H1 (cell line): ENCODE data around the gene DOCK3. TPM values are rescaled to one million over a fixed set of nuclear protein-coding genes. Genes with fewer than 3 reads are reported as not detected.

Experiments
- CTCF ChIA-PET: fragments of 300-600 bp; sonication (Branson Sonifier 250); formaldehyde crosslinking; loops from one replicate; lab custom pipeline; 2021; ENCODE audit not compliant: partially characterized antibody; lab: Charles Lee
- POLR2A ChIA-PET: fragments of 300-600 bp; sonication (Branson Sonifier 250); formaldehyde crosslinking; loops from one replicate; lab custom pipeline; 2021; ENCODE audit warnings: inconsistent platforms; ENCODE audit not compliant: partially characterized antibody; lab: Charles Lee
- DNase-seq, 2 experiments: peaks; one replicate each; pipeline versions ENCODE4 v3.0.0 to v3.0.0-alpha.2; 2010 to 2022; ENCODE audit warnings: low spot score in 2 of 2, low read depth in 1 of 2, mixed read lengths in 1 of 2
- FAIRE-seq: peaks from 2 replicates; lab custom pipeline; 2011; peaks lifted over from hg19 to GRCh38; lab: Jason Lieb, UNC
- H2AFZ ChIP-seq: 2 replicates; pipeline ENCODE4 v1.8.1; 2012; ENCODE audit warnings: low read length, inconsistent platforms
- H2AK5ac ChIP-seq: 2 replicates; pipeline ENCODE4 v1.6.1; 2013; ENCODE audit warnings: low read depth, low read length
- H2BK120ac ChIP-seq: replicated peaks from 2 replicates; pipeline ENCODE3; 2013; ENCODE audit warnings: low read depth, low read length, inconsistent platforms
- H2BK12ac ChIP-seq: 2 replicates; pipeline ENCODE4 v1.6.1; 2013; ENCODE audit warnings: low read depth, low read length
- H2BK15ac ChIP-seq: 2 replicates; pipeline ENCODE4 v1.6.1; 2013; ENCODE audit warnings: low read length
- H2BK20ac ChIP-seq: 2 replicates; pipeline ENCODE4 v1.6.1; 2013; ENCODE audit warnings: low read length
- H2BK5ac ChIP-seq: 2 replicates; pipeline ENCODE4 v1.6.1; 2013; ENCODE audit warnings: low read depth, low read length
- H3K14ac ChIP-seq: 2 replicates; pipeline ENCODE4 v1.6.1; 2013; ENCODE audit warnings: inconsistent platforms; ENCODE audit not compliant: insufficient read length
- H3K18ac ChIP-seq: 2 replicates; pipeline ENCODE4 v1.6.1; 2013; ENCODE audit warnings: low read length; ENCODE audit errors: extremely low read depth
- H3K23ac ChIP-seq: 2 replicates; pipeline ENCODE4 v1.6.1; 2013; ENCODE audit warnings: inconsistent platforms; ENCODE audit not compliant: insufficient read length
- H3K23me2 ChIP-seq: 2 replicates; pipeline ENCODE4 v1.6.1; 2013; ENCODE audit warnings: low read depth, low read length
- H3K27ac ChIP-seq: 2 replicates; pipeline ENCODE4 v1.6.1; 2011; ENCODE audit warnings: low read depth, low read length, inconsistent platforms
- H3K27me3 ChIP-seq, 4 experiments: replicated peaks in 1 of 4; 1 replicate in 1 of 4; 2 replicates in 3 of 4; pipeline versions ENCODE4 v1.6.1 to v1.8.1; 2011 to 2013; ENCODE audit warnings: low read length in 3 of 4, mild to moderate bottlenecking in 3 of 4, inconsistent platforms in 2 of 4, mixed read lengths in 2 of 4, moderate library complexity in 1 of 4; ENCODE audit not compliant: control insufficient read depth in 3 of 4, insufficient read depth in 3 of 4; ENCODE audit errors: extremely low read depth in 1 of 4
- H3K36me3 ChIP-seq, 4 experiments: 2 replicates each; pipeline versions ENCODE4 v1.6.1 to v1.8.1; 2011 to 2013; ENCODE audit warnings: mild to moderate bottlenecking in 4 of 4, low read length in 3 of 4, moderate library complexity in 2 of 4, control low read depth in 1 of 4, inconsistent platforms in 1 of 4; ENCODE audit not compliant: insufficient read depth in 4 of 4, control insufficient read depth in 2 of 4
- H3K4ac ChIP-seq: replicated peaks from 2 replicates; pipeline ENCODE3; 2013; ENCODE audit warnings: low read length, low read depth, mixed read lengths, inconsistent platforms; ENCODE audit not compliant: insufficient read length
- H3K4me1 ChIP-seq, 4 experiments: replicated peaks in 1 of 4; 1 replicate in 1 of 4; 2 replicates in 3 of 4; pipeline versions ENCODE4 v1.6.1 to v1.8.1; 2011 to 2013; ENCODE audit warnings: low read length in 3 of 4, inconsistent platforms in 2 of 4, mixed read lengths in 1 of 4; ENCODE audit not compliant: insufficient read depth in 4 of 4, control insufficient read depth in 3 of 4
- H3K4me2 ChIP-seq, 2 experiments: 2 replicates each; pipeline versions ENCODE4 v1.6.1 to v1.8.1; 2011 to 2013; ENCODE audit warnings: low read depth in 2 of 2, low read length in 2 of 2, control low read depth in 1 of 2, inconsistent platforms in 1 of 2, mild to moderate bottlenecking in 1 of 2; ENCODE audit not compliant: insufficient read depth in 1 of 2
- H3K4me3 ChIP-seq, 4 experiments: fragments of 200-600, 300-600 bp in 1 of 4; sonication (generic), shearing (Covaris generic), sonication (Bioruptor Twin) in 1 of 4; 2 replicates each; pipeline versions ENCODE4 v1.5.1 to v1.8.1; 2011 to 2016; ENCODE audit warnings: low read length in 4 of 4, low read depth in 3 of 4, control low read depth in 2 of 4, inconsistent platforms in 2 of 4, mild to moderate bottlenecking in 2 of 4, mixed read lengths in 1 of 4, moderate library complexity in 1 of 4; ENCODE audit not compliant: insufficient read depth in 2 of 4; ENCODE audit errors: extremely low read depth in 1 of 4
- H3K56ac ChIP-seq: replicated peaks from 2 replicates; pipeline ENCODE3; 2013; ENCODE audit warnings: low read depth, mild to moderate bottlenecking, mixed read lengths, low read length, inconsistent platforms; ENCODE audit not compliant: insufficient read length
- H3K79me1 ChIP-seq: 2 replicates; pipeline ENCODE4 v1.6.1; 2013; ENCODE audit warnings: low read depth, low read length, control low read depth
- H3K79me2 ChIP-seq, 2 experiments: 2 replicates each; pipeline versions ENCODE4 v1.6.1 to v1.8.1; 2012 to 2013; ENCODE audit warnings: low read length in 2 of 2, mild to moderate bottlenecking in 2 of 2, inconsistent platforms in 1 of 2; ENCODE audit not compliant: insufficient read depth in 2 of 2, control insufficient read depth in 1 of 2
- H3K9ac ChIP-seq, 4 experiments: replicated peaks in 1 of 4; 1 replicate in 1 of 4; 2 replicates in 3 of 4; pipeline versions ENCODE4 v1.6.1 to v1.8.1; 2011 to 2013; ENCODE audit warnings: low read depth in 3 of 4, low read length in 3 of 4, control low read depth in 2 of 4, mild to moderate bottlenecking in 2 of 4, moderate library complexity in 2 of 4, inconsistent platforms in 1 of 4; ENCODE audit errors: extremely low read depth in 1 of 4
- H3K9me3 ChIP-seq, 2 experiments: 2 replicates each; pipeline versions ENCODE4 v1.6.1 to v1.8.1; 2012 to 2013; ENCODE audit warnings: mild to moderate bottlenecking in 2 of 2, moderate library complexity in 2 of 2, control low read depth in 1 of 2, inconsistent platforms in 1 of 2, low read depth in 1 of 2, low read length in 1 of 2, mixed read lengths in 1 of 2; ENCODE audit not compliant: insufficient read depth in 2 of 2
- H4K20me1 ChIP-seq, 2 experiments: replicated peaks in 1 of 2; 2 replicates each; pipeline versions ENCODE3 to v1.8.1; 2011 to 2013; ENCODE audit warnings: inconsistent platforms in 2 of 2, low read length in 2 of 2, mild to moderate bottlenecking in 1 of 2; ENCODE audit not compliant: insufficient read depth in 2 of 2, control insufficient read depth in 1 of 2
- H4K5ac ChIP-seq: 2 replicates; pipeline ENCODE4 v1.6.1; 2013; ENCODE audit warnings: low read length, low read depth, mixed read lengths, inconsistent platforms; ENCODE audit not compliant: insufficient read length
- H4K8ac ChIP-seq: 2 replicates; pipeline ENCODE4 v1.8.0; 2013; ENCODE audit warnings: mild to moderate bottlenecking, moderate library complexity, low read length, inconsistent platforms; ENCODE audit not compliant: insufficient read depth; ENCODE audit errors: extremely low read depth
- H4K91ac ChIP-seq: replicated peaks from 2 replicates; pipeline ENCODE3; 2013; ENCODE audit warnings: low read length, mixed read lengths, inconsistent platforms; ENCODE audit not compliant: insufficient read length
- JUN ChIP-seq: IDR thresholded peaks from 2 replicates; pipeline ENCODE4 v1.6.1; 2011; ENCODE audit warnings: low read depth, mild to moderate bottlenecking, improper control_type of control experiment, low read length
- KDM4A ChIP-seq: IDR thresholded peaks from one replicate; pipeline ENCODE4 v1.7.1; 2012; ENCODE audit warnings: low read depth, mild to moderate bottlenecking, moderate library complexity, low read length, inconsistent platforms; ENCODE audit not compliant: severe bottlenecking
- POLR2A ChIP-seq, 2 experiments: IDR thresholded peaks; 1 replicate in 1 of 2; 2 replicates in 1 of 2; pipeline ENCODE4 v1.6.1; 2011; ENCODE audit warnings: low read depth in 2 of 2, low read length in 2 of 2, mild to moderate bottlenecking in 2 of 2; ENCODE audit errors: control extremely low read depth in 1 of 2
- SIRT6 ChIP-seq: IDR thresholded peaks from one replicate; pipeline ENCODE4 v1.7.1; 2012; ENCODE audit warnings: low read length, inconsistent platforms
- SP1 ChIP-seq: IDR thresholded peaks from 2 replicates; pipeline ENCODE4 v1.6.1; 2011; ENCODE audit warnings: low read depth, low read length
- SRF ChIP-seq: IDR thresholded peaks from 2 replicates; pipeline ENCODE4 v1.6.1; 2011; ENCODE audit warnings: mild to moderate bottlenecking, low read depth, low read length, moderate library complexity
- WGBS, 2 experiments: shearing (Covaris generic) in 1 of 2; methylation state at CpG; one replicate each; pipeline versions ENCODE4 v1.1.6 to v1.1.7; 2013 to 2015; ENCODE audit warnings: low lambda C conversion rate in 2 of 2, mixed read lengths in 2 of 2, inconsistent platforms in 1 of 2, low coverage in 1 of 2, missing lambda C conversion rate in 1 of 2; ENCODE audit not compliant: insufficient replicate concordance in 2 of 2, insufficient coverage in 1 of 2, insufficient read length in 1 of 2; ENCODE audit errors: extremely low coverage in 1 of 2, missing lambda C conversion rate in 1 of 2; 5-methylcytosine and 5-hydroxymethylcytosine counted together
- polyA plus RNA-seq, 7 experiments: library from polyadenylated mRNA; depleted of rRNA in 3 of 7; stranded (reverse) in 5 of 7; unstranded in 2 of 7; fragments of >200 nt in 5 of 7; fragments of 200-250 nt in 2 of 7; gene quantifications; 1 replicate in 5 of 7; 2 replicates in 1 of 7; 4 replicates in 1 of 7; pipeline versions ENCODE4 v1.2.1 to v1.2.3, GENCODE V29; 2011 to 2013; ENCODE audit warnings: missing spikeins in 2 of 7, mixed read lengths in 2 of 7
- total RNA-seq: library from RNA; stranded (reverse); fragmentation: NEBNext Ultra II Directional; extraction: Animal tissue kit (Norgen Biotek cat#: 25700); gene quantifications from 2 replicates; pipeline ENCODE4 v1.2.1, GENCODE V29; 2021

DOCK3 gene
- total and polyA plus RNA-seq, 2 of the 8 experiments (the other 6 are each of a cell fraction or from before 2014, with no cell fraction given): 2.7 to 5.0 TPM

DNA sequence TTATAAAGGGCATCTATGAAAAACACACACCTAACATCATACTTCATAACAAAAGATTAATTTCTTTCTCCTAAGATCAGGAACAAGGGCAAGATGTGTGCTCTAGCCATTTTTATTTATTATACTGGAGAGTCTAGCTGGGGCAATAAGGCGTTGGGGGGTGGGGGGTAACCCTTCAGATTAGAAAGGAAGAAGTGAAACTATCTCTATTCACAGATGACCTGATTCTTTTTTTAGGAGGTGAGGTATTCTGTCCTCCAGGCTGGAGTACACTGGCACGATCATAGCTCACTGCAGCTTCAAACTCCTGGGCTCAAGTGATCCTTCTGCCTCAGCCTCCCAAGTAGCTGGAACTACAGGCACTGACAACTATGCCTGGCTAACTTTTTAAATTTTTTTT, 620.9 kb downstream of the DOCK3 start:
- CTCF ChIA-PET: interaction anchor here (0.8 to 1.7 kb wide), 2 partner anchors 15 kb away, joined by 3 to 4 read pairs; no protein-coding TSS in a partner anchor
- H2BK15ac ChIP-seq: no peak overlapping the region
- H3K4me3 ChIP-seq: no peak overlapping the region
- POLR2A ChIA-PET: no interaction called here
- no peaks in the 10 kb centered on the region for H4K20me1 ChIP-seq
- no peaks in the 10 kb centered on the region for H3K4me1 ChIP-seq
- no peak overlapping the region for H2BK120ac ChIP-seq
- no peak for FAIRE-seq
- DNase-seq: no peak
- no peaks in the 10 kb centered on the region for H3K79me2 ChIP-seq
- H4K91ac ChIP-seq: no peak overlapping the region
- H2AK5ac ChIP-seq: no peak overlapping the region
- no peak overlapping the region for H4K8ac ChIP-seq
- no peak overlapping the region for H3K27ac ChIP-seq
- H3K36me3 ChIP-seq: no peaks in the 10 kb centered on the region; a peak in 1 of 8 replicates
- H3K4me2 ChIP-seq: no peak overlapping the region
- H2AFZ ChIP-seq: no peak overlapping the region
- TF ChIP-seq POLR2A (IDR thresholded peaks at IDR 0.05; ENCODE audit: control extremely low read depth in 1 of 2, low read depth in 2 of 2, low read length in 2 of 2) (no peak), JUN (no peak), KDM4A (no peak), SP1 (no peak), SIRT6 (no peak), SRF (no peak)
- H3K23me2 ChIP-seq: no peaks in the 10 kb centered on the region
- H3K79me1 ChIP-seq: no peaks in the 10 kb centered on the region
- no peak overlapping the region for H3K23ac ChIP-seq
- H3K27me3 ChIP-seq: no peaks in the 10 kb centered on the region
- H3K14ac ChIP-seq: no peak overlapping the region
- H2BK12ac ChIP-seq: no peak overlapping the region
- 85% methylated on average over 2 of the region's 2 CpGs; no CpG with 5 or more reads in 1 of the 2 experiments for WGBS, 2 experiments
- no peak overlapping the region for H3K56ac ChIP-seq
- H4K5ac ChIP-seq: no peak overlapping the region
- H3K18ac ChIP-seq: no peak overlapping the region
- H2BK20ac ChIP-seq: no peak overlapping the region
- H3K9ac ChIP-seq: no peak overlapping the region
- H2BK5ac ChIP-seq: no peak overlapping the region
- H3K9me3 ChIP-seq: peaks cover 0 to 2% of the 10 kb centered on the region in 2 experiments; a peak in 3 of 4 replicates
- no peak overlapping the region for H3K4ac ChIP-seq
